HG03280 (cell line): ENCODE data around the gene ARL8A.
"Not testable (repeated sequence)": the region's sequence is repeated elsewhere in the genome, so short reads cannot be mapped to it uniquely, and the experiment has no call there.

ENCODE experiments used
- ATAC-seq: cut with Tn5 transposase; IDR thresholded peaks from one replicate; pipeline ENCODE4 v1.9.1; 2021; ENCODE audit warnings: mild to moderate bottlenecking, moderate library complexity; ENCODE audit not compliant: unreplicated experiment

The ARL8A gene

DNA sequence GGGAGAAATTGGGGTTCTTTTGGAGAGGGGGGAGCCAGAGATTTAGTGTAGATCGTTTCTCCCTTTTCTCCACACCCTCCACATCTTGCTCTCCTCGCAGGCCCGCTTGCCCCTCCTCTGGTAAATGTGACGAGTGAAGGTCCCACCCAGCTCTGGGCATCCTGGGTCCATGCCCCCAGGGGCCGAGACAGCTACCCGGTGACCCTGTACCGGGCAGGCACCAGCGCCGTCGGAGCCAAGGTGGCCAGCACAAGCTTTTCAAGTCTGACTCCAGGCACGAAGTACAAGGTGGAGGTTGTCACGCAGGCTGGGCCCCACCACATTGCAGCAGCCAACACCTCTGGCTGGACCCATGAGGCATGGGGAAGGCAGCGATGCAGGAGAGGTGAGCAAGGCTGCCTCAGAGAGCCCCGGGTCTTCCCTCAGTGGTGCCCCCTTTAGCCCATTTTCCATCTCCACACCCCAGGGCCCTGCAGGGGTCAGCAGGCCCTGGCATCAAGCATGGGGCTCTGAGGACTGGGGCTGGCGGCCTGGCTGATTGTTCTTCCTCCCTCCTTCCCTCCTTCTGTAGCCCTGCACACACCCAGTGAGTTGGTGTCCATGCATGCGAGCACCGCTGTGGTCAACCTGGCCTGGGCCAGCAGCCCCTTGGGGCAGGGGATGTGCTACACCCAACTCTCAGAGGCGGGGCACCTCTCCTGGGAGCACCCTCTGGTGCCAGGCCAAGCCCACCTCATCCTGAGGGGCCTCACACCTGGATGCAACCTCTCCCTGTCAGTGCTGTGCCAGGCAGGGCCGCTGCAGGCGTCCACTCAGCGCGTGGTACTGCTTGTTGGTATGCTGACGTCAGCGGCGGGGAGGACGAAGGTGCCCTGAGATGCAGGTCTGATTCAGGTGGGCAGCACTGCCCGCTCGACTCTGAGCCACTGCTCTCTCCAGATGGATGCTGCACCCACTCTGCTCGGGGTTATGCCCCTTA lies 32.7 kb upstream of the ARL8A start:
- ATAC-seq = no peak

DNA sequence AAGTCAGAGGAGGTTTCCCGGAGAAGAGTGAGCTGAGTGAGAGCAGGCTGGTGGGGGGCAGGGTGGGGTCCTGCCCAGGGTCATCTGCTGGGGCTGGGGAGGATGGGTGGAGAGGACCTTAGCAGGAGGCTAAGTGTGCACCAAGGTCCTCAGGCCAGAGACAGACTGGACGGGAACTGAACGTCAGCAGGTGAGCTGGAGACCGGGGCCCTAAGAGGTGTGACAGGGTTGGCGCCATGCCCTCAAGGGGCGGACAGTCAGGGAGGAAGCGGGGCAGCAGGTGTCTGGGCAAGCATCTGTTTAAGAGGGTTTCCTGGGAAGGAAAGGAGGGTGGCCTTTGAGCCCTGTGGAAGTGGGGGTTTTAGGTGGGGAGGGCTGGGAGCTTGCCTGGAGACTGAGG lies 29.5 kb upstream of the ARL8A start:
- no peak for ATAC-seq

DNA sequence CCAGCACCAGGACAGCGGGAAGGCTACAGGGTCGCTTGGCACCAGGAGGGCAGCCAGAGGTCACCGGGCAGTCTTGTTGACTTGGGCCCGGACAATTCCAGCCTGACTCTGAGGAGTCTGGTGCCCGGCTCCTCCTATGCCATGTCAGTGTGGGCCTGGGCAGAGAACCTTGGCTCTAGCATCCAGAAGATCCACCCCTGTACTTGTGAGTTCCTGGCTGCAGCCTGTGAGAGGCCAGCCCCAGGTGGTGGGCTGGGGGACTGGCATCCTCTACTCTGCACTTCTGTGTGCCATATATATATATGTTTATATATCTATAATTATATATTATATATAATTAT lies 27.4 kb upstream of the ARL8A start:
- ATAC-seq = no peak

DNA sequence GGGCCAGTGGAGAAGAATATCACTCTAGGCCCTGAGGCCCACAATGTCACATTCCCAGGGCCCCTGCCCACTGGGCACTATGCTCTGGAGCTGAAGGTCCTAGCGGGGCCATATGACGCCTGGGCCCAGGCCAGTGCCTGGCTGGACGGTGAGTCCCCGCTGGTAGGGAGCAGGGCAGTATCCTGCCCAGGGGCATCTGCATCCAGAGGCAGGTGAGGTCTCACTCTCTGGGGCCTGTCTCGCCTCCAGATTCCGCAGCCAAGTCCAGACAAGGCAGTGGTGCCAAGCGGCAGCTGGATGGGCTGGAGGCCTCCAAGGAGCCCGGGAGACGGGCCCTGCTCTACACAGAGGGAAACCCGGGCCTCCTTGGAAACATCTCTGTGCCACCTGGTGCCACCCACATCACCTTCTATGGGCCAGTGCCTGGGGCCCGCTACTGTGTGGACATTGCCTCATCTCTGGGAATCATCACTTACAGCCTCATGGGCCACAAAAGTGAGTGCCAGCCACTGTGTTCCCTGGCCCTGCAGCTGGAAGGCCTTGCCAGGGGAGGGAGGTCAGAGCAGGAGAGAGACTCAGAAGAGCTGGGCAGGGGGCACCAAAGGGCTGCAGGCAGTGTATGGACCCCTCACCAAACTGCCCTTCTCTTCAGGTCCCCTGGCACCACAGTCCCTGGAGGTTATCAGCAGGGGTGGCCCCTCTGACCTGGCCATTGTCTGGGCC lies 26.9 kb upstream of the ARL8A start:
- ATAC-seq = no peak

GRCh38 chr1:202170726-202171125 lies 26.2 kb upstream of the ARL8A start:
- no peak for ATAC-seq

- no peak for ATAC-seq
Measured at GRCh38 chr1:202168861-202169260, 24.3 kb upstream of the ARL8A start.

DNA sequence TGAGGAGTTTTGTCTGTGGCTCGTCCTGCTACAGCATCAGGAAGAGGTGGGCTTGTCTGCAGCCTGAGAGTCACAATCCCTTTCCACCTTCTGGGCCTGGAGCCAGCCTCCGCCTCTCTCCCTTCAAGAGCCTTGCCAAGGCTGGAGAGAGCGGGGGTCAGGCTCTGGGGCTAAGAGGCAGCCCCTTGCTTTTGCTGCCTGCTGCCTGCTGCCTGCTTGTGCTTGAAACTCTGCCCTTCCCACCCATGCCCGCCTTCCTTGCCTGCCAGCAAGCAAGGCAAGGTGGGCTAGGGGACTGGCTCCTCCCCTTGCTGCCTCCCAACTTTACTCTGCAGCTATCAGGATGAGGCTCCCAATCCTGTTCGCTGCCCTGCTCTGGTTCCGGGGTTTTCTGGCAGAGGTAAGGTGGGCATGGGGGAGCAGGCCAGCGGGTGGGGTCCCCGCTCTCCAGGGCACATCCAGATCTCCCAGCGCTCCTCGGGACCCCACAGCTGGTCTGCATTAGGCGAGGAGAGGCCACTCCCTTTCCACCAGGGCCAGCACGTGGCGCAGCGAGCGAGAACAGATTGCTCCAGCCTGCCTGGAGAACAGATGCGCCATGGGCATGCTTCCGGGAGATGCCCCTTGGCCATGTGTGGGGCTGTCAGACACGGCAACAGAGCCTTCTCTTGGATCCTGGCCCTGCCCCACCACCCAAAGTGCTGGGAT lies 23.3 kb upstream of the ARL8A start:
- ATAC-seq = no peak

DNA sequence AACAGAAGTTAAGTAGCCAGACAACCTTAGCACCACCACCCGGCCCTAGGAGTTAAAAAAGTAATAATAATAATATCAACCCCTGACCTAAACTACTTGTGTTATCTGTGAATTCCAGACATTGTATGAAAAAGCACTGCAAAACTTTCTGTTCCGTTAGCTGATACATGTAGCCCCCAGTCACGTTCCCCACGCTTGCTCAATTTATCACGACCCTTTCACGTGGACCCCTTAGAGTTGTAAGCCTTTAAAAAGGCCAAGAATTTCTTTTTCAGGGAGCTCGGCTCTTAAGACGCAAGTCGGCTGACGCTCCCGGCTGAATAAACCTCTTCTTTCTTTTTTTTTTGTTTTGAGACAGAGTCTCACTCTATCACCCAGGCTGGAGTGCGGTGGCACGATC lies 22.5 kb upstream of the ARL8A start:
- not testable (repeated sequence) for ATAC-seq

- no peak for ATAC-seq
Measured at GRCh38 chr1:202165942-202166843, 21.7 kb upstream of the ARL8A start.

- no peak for ATAC-seq
Measured at GRCh38 chr1:202165267-202165941, 20.9 kb upstream of the ARL8A start.

- ATAC-seq = no peak
Measured at GRCh38 chr1:202164271-202165037, 19.9 kb upstream of the ARL8A start.

- no peak for ATAC-seq
Measured at GRCh38 chr1:202163281-202164270, 19.0 kb upstream of the ARL8A start.

- ATAC-seq = no peak
Measured at GRCh38 chr1:202162418-202163280, 18.1 kb upstream of the ARL8A start.

- no peak for ATAC-seq
Measured at GRCh38 chr1:202162047-202162417, 17.5 kb upstream of the ARL8A start.

DNA sequence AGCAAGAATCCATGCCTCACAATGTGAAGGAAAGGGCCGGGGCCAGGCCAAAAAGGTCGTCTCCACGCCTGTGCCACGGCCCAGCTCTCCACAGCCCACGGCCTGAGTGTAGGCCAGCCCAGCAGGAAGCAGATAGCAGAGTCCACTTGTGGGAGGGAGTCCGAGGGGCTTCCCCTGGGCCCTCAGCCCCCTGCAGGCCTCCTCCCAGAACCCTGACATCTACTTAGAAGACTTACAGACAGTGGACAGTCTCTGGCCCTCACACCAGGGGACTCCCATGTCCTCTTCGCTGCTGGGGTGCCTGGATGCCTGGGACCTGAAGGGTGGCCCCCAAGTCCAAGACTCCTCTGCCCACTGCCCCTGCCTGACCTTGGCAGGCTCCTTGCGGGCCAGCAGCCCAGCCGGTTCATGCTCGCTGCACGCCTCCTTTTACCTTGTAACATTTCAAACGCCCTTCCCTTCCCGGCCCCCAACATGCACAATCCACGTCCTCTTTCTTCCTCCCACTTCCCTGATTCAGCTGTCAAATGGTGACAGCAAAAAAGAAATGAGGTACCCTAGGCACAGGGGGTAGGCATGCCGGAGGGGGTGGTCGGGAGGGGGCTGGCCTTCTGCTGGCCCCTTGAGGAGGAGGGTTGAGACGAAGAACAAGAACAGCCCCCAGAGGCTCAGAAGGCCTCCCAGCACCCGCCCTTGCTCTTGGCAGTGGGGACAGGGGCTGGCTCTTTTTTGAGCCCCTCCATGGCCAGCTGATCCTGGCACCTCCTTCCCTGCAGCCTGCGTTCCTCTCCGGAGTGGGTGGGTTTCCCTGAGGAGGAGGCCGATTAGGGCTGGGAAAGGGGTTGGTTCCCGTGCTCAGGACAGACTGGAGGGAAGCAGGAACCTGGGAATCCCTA lies 16.9 kb upstream of the ARL8A start:
- no peak for ATAC-seq

DNA sequence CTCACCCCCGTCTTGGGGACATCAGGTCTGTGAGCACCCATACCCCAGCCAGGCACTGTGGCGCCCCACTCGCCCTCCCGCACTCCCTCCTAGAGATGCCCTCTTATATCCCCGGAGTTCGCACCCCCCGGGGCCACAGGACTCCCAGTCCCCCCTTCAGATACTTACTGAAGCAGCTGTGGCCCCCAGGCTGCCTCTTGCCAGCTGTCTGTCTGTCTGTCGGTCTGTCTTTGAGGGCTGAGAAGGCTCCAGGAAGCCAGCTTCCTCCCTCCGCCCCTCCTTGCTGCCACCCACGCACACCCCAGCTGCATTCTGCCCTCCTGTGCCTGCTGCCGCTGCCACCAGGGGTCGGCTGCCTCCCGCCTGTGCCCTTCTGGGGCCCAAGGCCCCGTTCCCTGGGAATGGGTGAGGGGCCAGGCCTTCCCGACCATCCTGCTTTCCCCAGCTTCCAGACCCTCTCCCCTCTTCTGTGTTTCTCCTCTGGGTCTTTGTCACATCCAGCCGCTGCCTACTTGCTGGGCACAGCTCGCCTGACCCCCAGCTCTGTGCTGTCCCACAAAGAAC lies 15.9 kb upstream of the ARL8A start, which contains the start of gene PTPN7:
Gene PTPN7, minus strand, starts transcription at position 226 of the 564 bp plus-strand sequence. CDS start 1,200 bp downstream, outside the sequence.
- peak; percentile 61 for ATAC-seq
